Stimulated activated CD8-positive, alpha-beta memory T cell treated with anti-CD3 and anti-CD28 coated beads, Interleukin-4, amount 100 ng/mL, for 24 hours (primary cell): ENCODE results near the gene ADGRF3.
"Not testable (repeated sequence)": the region's sequence is repeated elsewhere in the genome, so short reads cannot be mapped to it uniquely, and the experiment has no call there.

Experiments
- DNase-seq: peaks from one replicate; pipeline ENCODE4 v3.0.0-alpha.2; 2020; ENCODE audit warnings: low read depth

Gene ADGRF3

DNA sequence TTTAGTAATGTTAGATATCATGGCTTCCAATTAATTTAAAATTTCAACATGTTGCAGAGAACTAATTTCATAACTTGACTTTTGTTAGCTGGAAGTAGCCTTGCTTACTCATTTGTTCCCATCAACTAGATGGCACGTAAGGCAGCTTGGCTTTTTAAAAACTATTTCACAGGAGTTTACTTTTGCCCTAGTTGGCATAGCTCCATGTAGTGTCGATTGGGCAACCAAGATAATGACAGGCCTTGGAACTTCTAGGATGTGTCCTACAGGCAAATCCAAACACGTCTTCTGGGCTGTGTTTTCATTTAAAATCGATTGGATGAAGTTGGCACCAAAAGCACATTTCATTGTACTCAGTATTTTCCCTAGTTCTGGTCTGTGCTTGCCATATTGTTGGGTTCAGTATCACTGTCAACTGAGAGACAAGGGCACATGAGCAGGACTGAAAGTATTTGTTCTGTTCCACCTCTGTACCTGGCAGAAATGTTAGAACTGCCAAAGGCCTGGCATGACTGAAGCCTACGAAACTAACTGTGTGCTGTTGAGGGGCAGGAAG is 72.5 kb downstream of the ADGRF3 start:
- no peak for DNase-seq

DNA sequence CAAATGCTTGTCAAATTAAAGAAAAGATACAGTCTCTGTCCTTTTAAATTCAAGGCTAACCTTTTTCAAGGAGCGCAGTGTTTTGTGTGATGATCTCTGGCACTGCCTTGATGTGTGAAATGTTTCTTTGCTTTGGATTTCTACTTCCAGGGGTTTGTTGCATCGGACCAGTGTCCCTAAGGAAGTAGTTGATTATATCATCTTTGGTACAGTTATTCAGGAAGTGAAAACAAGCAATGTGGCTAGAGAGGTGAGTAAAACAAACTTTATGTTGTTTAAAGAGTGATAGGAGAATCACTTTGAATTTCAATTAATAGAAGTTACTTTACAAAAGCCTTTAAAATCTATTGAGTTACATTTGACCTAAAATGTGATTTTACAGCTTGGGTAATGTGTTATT is 73.1 kb downstream of the ADGRF3 start:
- DNase-seq, result no peak

DNA sequence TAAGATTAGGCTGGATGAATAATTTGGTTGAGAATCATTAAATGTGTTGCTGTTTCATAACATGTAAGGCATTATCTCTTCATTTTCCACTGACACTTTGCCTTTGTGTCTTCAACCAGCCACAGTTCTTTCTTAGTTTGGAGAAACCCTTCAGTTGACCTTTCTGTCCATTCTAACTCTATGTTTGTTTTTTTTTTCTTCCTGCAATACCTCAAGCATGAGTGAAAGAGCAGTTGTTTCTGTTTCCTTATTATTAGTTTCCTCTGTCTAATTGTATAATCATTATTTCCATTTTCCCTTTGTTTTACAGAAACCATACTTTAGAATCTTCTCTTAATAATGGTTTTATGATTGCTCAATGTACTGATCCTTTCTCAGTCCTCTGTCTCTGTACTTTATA is 76.2 kb downstream of the ADGRF3 start:
- no peak for DNase-seq

DNA sequence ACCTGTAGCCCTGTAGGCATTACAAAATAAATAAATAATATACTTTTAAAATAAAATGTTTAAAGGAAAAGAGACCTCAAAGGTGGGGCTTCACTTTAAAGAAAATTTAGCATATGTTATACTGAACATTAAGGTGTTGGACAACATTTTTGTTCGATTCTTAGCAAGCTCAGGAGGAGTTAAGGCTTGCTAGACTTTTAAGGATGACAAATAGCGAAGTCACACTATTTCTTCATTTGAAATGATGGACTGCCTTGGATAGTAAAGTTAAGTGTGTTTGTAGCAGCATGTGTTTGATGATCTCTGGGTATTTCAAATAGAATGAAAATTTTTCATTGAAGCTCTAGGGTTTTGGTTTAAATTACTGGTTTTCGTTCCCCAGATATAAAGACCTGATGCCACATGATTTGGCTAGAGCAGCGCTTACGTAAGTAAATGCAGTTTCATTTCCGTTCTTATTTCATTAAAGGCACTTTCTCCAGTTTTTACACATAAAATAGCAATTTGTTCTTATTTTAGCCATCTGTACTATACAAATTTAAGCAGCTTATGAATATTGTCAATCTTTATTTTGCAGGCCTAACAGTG is 76.9 kb downstream of the ADGRF3 start:
- DNase-seq, result no peak

DNA sequence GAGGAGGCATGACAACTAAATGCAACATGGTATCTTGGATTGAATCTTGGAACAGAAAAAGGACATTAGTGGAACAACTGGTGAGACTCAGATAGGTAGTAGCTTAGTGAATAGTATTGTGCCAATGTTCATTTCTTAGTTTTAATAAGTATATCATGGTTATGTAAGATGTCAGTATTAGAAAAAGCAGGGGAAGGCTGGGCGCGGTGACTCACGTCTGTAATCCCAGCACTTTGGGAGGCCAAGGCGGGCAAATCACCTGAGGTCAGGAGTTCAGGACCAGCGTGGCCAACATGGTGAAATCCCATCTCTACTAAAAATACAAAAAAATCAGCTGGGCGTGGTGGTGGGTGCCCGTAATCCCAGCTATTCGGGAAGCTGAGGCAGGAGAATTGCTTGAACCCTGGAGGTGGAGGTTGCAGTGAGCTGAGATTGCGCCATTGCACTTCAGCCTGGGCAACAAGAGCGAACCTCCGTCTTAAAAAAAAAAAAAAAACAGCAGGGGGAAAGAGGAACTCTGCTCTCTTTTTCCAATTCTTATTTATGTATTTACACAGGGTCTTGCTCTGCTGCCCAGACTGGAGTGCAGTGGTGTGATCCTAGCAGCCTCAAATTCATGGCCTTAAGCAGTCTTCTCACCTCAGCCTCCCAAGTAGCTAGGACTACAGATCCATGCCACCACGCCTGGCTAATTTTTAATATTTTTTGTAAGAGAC is 77.8 kb downstream of the ADGRF3 start:
- not testable (repeated sequence) for DNase-seq

DNA sequence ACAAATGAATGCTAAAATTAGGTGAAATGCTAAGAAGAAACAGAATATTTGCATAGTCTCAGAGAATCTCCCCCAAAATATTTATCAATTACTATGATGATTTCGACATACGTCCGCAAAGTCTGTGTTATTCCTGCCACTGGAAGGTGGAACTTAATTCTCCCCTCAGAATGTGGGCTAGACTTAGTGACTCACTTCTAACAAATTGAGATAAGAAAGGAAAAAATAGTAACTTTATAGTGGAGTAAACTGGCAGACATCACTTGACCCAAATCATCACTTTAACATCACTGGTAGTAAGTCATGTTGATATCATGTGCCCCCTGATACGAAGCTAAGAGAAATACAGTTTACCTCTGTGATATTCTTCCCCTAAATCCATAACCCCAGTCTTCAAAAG is 78.4 kb downstream of the ADGRF3 start:
- no peak for DNase-seq

GRCh38 chr2:26258836-26259235 is 87.8 kb downstream of the ADGRF3 start:
- not testable (repeated sequence) for DNase-seq
